Panc1 (cell line): Measurements from ENCODE around the gene TMOD3.

Experiments
- CTCF ChIP-seq: fragments of 450-650 bp; IDR thresholded peaks from 2 replicates; pipeline ENCODE4 v1.5.1; 2017; ENCODE audit warnings: mild to moderate bottlenecking
- POLR2AphosphoS5 ChIP-seq: IDR thresholded peaks from 2 replicates; pipeline ENCODE4 v1.6.1; 2012; ENCODE audit warnings: mild to moderate bottlenecking, low read depth, low read length, moderate library complexity
- SIN3A ChIP-seq: IDR thresholded peaks from 2 replicates; pipeline ENCODE4 v1.6.1; 2012; ENCODE audit warnings: low read depth, mild to moderate bottlenecking, low read length, moderate library complexity, borderline replicate concordance; ENCODE audit not compliant: insufficient read depth
- TCF7L2 ChIP-seq: IDR thresholded peaks from 2 replicates; pipeline ENCODE4 v1.6.1; 2011; ENCODE audit warnings: mild to moderate bottlenecking, low read depth, low read length, inconsistent platforms

DNA sequence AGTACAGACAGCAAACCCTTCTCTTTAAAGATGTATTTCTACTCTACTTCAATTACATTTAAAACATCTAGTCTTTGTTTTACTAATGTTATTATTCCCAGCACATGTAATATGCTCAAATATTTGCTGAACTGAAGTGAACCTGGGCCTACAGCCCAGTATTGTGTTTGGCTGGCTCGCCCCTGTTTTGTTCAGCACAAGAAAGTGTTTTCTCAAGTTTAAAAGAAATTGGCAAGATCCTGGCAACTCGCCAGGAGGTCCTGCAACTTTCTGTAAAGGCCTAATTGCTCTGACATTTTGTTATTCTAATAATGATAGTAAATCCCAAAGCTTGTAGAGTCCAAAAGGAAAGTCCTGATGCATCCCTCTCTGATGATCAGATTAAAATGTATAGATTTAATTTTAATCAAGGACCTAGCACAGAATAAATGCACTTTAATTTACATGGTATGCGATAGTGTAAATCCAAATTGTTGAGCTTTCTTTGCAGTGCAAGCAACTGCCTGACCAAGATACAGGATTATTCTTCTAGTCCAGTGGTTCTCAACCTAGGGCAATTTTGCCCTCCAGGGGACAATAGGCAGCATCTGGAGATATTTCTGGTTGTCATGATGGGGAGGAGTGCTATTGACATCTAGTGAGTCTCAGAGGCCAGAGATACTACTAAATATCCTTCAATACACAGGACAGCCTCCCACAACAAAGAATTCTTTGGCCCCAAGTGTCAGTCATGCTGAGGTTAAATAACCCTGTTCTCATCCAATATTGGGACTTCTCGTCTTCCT, 35.7 kb upstream of the TMOD3 start:
- TF ChIP-seq CTCF (no peak), POLR2AphosphoS5 (no peak), TCF7L2 (no peak), SIN3A (no peak)
